NOMO-1 (cell line): ENCODE data around the gene AEBP1.

Source experiments
- DNase-seq, 2 experiments: peaks; one replicate each; lab custom pipeline; 2025; ENCODE audit not compliant: unreplicated experiment in 2 of 2; lab: John Stamatoyannopoulos, UW

Gene AEBP1

DNA sequence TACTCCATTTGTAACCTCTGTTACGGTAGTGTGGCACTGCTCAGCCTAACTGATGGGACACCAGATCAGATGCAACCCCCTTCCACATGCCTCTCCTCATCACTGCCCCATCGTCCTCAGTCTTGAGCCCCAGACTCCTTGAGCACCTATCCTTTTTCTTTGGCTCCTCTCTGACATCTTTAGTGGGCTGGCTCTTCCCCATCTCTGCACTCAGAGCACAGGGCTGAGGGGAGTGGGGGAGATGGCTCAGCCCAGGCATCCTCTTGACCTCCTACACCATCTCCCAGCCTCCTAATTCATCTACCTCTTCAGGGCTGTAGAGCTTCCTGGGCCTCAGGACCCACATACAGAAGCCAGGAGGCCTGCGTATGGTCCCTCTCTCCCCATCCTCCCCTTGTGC is 20.3 kb upstream of the AEBP1 start:
- DNase-seq, result no peak

DNA sequence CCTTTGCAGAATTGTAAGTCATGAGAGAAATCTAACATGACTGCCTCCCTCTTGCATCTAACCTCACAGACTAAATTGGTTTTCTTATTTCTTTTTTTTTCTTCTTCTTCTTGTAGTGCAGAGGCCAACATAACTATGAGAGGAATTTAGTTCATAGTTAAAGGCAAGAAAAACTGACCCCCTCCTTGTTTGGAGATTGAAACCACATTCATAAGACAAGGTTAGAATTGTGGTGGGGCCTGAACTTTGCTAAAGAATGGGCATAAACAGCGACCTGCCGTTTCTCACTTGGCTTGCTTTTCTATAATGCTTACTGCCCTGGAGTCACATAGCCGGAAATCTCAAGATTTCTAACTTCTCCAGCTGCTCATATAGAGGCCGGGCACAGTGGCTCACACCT is 19.4 kb upstream of the AEBP1 start:
- DNase-seq, result no peak

GRCh38 chr7:44085546-44085945 is 18.6 kb upstream of the AEBP1 start:
- DNase-seq, result no peak

GRCh38 chr7:44086627-44087026 is 17.5 kb upstream of the AEBP1 start:
- no peak for DNase-seq

DNA sequence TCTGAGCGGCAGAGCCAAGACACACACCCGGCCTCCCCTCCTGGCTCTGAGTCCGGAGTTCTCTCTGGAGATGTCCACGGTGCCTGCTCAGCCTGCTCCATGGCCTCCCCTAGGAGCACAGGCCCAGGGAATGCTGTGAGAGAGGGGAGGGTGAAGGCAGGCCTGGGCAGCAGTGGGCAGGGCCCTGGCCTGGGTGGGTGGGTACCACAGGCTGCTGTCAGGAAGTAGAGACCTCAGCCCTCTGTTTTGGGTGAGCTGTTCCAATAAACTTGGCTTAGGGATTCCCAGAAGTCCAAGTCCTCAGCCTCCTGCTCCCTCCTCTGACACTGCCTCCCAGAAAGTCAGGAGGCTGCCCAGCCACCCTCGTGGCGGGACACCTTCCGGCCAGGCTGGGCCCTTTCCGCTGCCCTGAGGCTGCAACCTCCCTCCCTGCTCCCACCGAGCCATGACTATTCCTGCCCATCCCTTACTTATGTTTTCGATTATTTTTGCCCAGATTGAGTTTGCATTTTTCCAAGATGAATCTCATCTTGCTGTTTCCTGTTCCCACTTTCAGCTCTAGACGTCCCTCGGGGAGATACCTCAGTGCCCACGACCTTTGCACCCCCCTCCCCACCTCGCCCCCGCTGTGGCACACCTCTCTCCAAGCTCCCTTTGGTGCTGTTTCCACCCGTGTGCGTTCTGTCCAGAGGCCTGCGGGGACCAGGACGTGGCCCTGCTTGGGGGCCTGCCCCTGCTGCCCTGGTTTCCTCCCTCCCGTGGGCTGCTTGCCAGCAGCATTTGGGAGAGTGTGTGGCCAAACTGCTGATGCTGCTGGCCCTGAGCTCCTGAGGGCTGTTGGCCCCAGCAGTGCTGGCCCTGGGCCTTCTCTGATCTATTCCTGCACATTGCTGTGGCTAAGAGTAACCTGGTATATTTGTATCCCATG is 16.0 kb upstream of the AEBP1 start:
- DNase-seq, result no peak

- DNase-seq, result no peak
Observed at GRCh38 chr7:44093102-44093641, 11.0 kb upstream of the AEBP1 start.

GRCh38 chr7:44094365-44094764 is 9.8 kb upstream of the AEBP1 start:
- no peak for DNase-seq

- no peak for DNase-seq
Observed at GRCh38 chr7:44094883-44095592, 9.1 kb upstream of the AEBP1 start.

GRCh38 chr7:44095781-44096180 is 8.4 kb upstream of the AEBP1 start:
- no peak for DNase-seq

GRCh38 chr7:44096326-44096881 is 7.7 kb upstream of the AEBP1 start:
- no peak for DNase-seq

DNA sequence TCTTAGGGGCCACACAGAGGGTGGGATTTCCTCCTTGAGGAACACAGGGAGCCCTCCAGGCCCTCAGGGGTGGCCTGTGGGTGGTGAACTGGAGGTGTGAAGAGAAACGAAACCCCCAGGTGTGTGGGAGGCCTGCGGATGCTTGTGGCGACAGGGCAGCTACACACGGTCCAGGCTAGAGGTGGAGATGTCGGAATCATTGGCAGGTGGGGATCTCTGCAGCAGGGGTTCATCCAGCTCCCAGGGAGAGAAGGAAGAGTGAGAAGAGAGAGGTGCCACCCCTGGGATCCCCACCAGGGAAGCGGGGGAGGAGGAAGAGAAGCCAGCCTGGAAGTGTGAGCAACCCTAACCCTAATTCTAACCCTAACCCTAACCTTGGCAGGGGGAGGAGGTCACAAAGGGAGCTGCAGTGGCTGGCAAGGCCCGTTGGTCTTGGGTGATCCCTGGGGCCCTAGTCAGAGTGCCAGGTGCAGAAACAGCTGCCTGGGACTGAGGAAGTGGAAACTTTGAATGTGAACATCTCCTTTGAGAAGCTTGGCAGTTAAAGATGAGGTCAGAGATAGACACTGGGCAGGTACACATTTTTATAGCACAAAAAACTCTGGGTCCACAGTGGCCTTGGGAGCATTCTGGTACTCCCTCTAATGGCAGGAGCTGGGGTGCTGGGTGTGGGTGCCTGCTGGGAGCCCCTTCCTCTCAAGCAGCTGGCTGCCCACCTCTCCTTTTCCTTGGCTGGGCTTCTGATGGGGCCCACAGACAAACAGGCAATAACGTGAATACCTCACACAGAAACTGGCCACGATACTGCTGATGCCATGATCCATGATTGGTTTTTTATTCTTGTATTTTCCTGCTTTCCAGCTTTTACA is 6.8 kb upstream of the AEBP1 start:
- peak in 1 of 2 experiments; percentile 37 for DNase-seq

DNA sequence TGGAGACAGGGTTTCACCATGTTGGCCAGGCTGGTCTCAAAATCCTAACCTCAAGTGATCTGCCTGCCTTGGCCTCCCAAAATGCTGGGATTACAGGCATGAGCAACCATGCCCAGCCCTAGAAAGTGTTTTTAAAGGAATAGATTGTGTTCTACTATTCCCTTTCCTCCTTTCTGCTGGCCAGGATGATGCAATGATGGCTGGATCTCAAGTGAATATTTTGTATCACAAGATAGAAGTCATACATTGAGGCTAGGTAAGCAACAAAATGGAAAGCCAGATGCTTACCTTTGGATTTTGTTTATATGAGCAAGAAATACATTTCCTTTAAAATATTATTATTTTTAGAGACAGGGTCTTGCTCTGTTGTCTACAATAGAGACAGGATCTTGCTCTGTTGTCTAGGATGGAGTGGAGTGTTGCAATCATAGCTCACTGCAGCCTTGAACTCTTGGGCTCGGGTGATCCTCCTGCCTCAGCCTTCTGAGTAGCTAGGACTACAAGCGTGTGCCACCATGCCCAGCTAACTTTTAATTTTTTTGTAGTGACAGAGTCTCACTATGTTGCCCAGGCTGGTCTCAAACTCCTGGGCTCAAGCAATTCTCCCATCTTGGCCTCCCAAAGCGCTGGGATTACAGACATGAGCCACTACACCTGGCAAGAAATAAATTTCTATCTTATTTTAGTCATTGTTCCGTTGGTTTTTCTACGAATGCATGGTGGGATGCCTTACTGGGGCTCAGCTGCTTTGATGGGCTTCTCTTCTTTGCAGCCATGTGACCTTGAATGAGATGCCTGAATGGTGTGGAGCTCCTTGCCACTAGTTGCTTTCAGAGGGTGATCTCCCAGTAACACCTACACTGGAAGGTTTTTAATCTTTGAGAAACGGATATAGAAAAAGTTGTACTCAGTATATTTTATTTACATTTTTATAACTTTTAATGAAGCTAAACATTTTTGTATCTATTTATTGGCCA is 5.8 kb upstream of the AEBP1 start:
- DNase-seq, result no peak

DNA sequence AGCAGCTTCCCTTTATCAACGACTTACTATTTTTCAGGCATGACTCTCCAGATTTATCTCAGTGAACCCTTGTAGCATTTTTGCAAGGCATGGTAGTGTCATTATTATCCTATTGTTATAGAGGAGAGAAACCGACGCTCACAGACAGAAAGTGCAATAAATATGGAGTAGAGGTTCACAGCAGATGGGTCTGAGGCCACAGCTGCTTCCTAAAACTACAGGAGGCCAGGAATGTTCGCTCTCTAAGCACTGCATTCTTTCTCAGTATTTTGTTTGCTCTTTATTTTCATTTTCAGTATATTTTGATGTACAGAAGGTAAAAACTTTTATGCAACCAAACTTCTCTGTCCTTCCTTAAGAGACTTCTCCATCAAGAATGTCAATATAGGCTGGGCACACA is 4.5 kb upstream of the AEBP1 start:
- no peak for DNase-seq

DNA sequence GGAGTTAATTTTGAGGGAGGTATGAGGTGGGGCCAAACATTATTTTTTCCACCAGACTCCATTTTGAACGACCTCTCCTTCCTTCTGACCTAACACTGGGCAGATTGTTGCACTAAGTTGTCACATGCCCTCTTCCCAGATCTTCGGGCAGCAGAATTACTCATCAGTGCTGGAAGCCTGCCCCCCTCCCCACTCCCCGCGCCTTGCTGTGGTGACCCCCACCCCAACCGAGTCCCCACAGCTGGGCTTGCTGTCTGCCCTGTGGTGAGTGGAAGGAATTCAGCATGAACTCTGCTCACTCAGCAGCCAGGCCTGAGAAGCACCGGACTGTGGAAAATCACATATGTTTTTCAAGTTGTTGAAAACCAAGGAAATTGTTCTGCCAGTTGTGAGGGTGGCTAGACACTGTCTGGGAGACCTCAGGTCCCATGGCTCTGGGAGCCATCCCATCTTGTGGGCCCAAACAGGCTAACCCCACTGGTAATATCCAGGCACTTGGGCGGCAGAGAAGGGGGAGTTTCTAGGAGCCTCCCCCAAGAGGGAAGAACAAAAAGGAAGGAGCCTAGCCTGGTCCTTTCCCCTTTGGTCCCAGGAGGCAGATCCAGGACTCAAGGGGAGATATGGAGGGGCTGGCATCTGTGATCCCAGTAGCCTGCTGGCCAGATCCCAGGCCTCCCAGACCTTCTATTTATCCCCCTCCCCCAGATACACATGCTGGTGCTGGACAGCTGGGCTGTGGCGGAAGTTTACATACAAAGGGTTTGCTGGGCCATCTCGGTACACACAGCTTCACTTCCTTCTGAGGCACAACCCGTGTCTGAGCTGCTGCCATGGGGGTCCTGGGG is 3.5 kb upstream of the AEBP1 start:
- no peak for DNase-seq

DNA sequence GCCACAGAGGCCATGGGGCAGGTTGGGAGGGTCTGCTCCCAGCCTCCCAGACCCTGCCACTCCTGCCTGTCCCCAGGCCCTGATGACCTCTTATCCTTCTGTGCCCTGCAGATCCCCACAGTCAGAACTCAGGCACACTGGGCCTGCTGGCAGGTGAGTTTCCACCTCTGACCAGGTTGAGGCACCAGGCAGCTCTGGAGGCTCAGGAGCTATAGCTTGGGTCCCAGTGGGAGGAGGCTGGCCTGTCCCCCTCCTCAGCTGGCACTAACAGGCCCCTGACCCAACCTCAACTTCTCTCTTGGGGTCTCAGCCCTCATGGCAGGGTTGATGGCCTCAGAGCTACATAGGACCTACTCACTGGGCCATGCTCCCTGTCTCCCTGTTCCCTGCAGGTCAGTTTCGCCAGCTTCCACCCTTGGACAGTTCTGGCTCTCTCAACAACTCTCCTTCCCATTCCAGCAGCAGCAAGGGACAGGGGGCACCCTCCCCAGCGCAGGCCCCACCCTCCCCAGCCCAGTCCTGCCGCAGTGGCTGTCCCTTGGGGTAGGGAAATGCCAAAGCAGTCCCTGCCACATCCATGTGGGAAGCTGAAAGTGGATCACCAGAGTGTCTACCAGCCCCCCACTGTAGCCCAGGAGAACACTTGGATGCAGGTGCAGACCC is 2.7 kb upstream of the AEBP1 start:
- no peak for DNase-seq

- DNase-seq, result no peak
Observed at GRCh38 chr7:44101966-44102845, 1.9 kb upstream of the AEBP1 start.
